WERI-Rb-1 (cell line): Measurements from ENCODE around the gene HIGD1B.

ENCODE experiments used
- DNase-seq: peaks from one replicate; pipeline ENCODE4 v3.0.0-alpha.2; 2020
- H3K27ac ChIP-seq: fragments of 250-450 bp; sonication (Bioruptor Pico); 2 replicates; pipeline ENCODE4 v1.5.1; 2020; ENCODE audit warnings: mild to moderate bottlenecking, moderate library complexity
- H3K27me3 ChIP-seq: fragments of 250-450 bp; sonication (Bioruptor Pico); 2 replicates; pipeline ENCODE4 v1.5.1; 2021; ENCODE audit warnings: mild to moderate bottlenecking, low read depth, moderate library complexity; ENCODE audit not compliant: insufficient read depth, severe bottlenecking
- H3K36me3 ChIP-seq: fragments of 250-450 bp; sonication (Bioruptor Pico); 2 replicates; pipeline ENCODE4 v1.5.1; 2020; ENCODE audit warnings: mild to moderate bottlenecking, moderate library complexity
- H3K4me3 ChIP-seq: 2 replicates; pipeline ENCODE4 v1.5.1; 2011; ENCODE audit warnings: low read depth, mild to moderate bottlenecking, control low read depth, low read length
- H3K9me3 ChIP-seq: fragments of 250-450 bp; sonication (Bioruptor Pico); 2 replicates; pipeline ENCODE4 v1.5.1; 2021; ENCODE audit warnings: mild to moderate bottlenecking, moderate library complexity; ENCODE audit not compliant: severe bottlenecking
- TF ChIP-seq, protein P1 (sequence below): IDR thresholded peaks from 2 replicates; pipeline ENCODE4 v1.5.1; 2011; ENCODE audit warnings: low read depth, mild to moderate bottlenecking, control low read depth, inconsistent platforms, low read length

The HIGD1B gene

DNA sequence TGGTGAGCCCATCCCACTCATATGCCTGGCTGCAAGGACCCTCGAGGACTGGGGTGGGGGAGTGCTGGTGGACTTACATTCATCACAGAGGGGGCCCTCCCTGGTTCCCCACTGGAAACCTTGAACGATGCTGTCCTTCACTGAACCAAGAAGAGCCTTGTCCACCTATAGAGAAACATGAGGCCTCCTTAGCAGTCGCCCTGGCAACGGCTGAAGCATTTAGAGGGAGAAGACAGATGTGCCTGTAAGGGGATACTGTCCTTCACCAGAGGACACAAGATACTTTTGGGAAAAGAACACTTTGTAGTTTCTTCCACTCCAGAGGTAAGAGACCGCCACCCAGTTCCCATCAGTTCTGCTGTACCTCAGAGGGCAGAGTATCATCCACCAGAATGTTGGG lies 6.5 kb downstream of the HIGD1B start:
- TF ChIP-seq, protein P1, sequence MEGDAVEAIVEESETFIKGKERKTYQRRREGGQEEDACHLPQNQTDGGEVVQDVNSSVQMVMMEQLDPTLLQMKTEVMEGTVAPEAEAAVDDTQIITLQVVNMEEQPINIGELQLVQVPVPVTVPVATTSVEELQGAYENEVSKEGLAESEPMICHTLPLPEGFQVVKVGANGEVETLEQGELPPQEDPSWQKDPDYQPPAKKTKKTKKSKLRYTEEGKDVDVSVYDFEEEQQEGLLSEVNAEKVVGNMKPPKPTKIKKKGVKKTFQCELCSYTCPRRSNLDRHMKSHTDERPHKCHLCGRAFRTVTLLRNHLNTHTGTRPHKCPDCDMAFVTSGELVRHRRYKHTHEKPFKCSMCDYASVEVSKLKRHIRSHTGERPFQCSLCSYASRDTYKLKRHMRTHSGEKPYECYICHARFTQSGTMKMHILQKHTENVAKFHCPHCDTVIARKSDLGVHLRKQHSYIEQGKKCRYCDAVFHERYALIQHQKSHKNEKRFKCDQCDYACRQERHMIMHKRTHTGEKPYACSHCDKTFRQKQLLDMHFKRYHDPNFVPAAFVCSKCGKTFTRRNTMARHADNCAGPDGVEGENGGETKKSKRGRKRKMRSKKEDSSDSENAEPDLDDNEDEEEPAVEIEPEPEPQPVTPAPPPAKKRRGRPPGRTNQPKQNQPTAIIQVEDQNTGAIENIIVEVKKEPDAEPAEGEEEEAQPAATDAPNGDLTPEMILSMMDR: no peak
- H3K27me3 ChIP-seq: no peaks in the 10 kb centered on the region
- H3K36me3 ChIP-seq: peaks cover 92% of the 10 kb centered on the region
- DNase-seq: no peak
- no peak overlapping the region for H3K4me3 ChIP-seq
- no peaks in the 10 kb centered on the region for H3K9me3 ChIP-seq
- no peak overlapping the region for H3K27ac ChIP-seq

DNA sequence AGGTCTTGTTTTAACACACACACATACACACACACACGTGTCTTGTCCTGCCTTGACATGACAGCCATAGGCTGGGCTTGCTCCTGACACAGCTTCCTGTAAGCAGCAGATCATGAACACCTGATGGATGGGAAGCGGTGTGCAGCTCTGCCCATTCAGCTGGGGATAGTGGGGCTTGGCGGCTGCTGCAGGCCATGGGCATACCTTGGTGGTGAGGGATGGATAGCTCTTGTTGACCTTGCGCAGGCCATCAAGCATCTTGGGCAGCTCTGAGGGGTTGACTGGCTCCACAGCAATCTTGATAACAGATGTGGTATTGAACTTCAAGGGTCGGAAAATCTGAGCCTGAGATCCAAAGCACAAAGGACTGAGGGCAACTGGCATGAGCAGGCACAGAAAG lies 12.0 kb downstream of the HIGD1B start:
- H3K9me3 ChIP-seq: no peaks in the 10 kb centered on the region
- H3K27ac ChIP-seq: no peak overlapping the region
- TF ChIP-seq, protein P1: no peak
- DNase-seq: no peak
- no peak overlapping the region for H3K4me3 ChIP-seq
- H3K36me3 ChIP-seq: peaks cover 92% of the 10 kb centered on the region
- H3K27me3 ChIP-seq: no peaks in the 10 kb centered on the region

DNA sequence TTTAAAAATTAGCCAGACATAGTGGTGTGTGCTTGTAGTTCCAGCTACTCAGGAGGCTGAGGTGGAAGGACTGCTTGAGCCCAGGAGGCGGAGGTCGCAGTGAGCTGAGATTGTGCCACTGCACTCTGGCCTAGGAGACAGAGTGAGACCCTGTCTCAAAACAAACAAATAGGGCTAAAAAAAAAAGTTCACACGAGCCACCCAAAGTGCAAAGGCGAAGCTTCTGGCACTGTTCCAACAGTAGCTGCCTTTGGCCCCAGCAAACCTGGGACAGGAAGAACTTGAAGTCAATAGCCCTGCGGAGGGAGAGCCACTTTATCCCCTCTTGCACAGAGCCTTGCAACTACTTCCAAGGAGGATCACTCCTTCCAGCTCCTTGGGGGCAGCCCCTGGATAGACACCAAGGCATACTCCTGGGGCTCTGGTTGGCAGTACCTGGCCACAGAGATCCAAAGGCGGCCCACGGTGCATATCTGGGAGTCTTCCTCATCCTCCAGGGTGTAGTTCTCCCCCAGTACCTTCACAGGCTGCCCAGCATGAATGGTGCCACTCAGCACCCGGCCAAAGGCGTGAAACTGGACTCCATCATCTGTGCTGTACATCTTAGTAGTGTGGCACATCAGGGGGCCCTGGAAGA lies 14.7 kb downstream of the HIGD1B start:
- no peak for DNase-seq
- Histone ChIP-seq H3K27ac (no peak overlapping the region), H3K27me3 (no peaks in the 10 kb centered on the region), H3K4me3 (no peak overlapping the region), H3K36me3 (peaks cover 85% of the 10 kb centered on the region), H3K9me3 (no peaks in the 10 kb centered on the region)
- TF ChIP-seq, protein P1: no peak

DNA sequence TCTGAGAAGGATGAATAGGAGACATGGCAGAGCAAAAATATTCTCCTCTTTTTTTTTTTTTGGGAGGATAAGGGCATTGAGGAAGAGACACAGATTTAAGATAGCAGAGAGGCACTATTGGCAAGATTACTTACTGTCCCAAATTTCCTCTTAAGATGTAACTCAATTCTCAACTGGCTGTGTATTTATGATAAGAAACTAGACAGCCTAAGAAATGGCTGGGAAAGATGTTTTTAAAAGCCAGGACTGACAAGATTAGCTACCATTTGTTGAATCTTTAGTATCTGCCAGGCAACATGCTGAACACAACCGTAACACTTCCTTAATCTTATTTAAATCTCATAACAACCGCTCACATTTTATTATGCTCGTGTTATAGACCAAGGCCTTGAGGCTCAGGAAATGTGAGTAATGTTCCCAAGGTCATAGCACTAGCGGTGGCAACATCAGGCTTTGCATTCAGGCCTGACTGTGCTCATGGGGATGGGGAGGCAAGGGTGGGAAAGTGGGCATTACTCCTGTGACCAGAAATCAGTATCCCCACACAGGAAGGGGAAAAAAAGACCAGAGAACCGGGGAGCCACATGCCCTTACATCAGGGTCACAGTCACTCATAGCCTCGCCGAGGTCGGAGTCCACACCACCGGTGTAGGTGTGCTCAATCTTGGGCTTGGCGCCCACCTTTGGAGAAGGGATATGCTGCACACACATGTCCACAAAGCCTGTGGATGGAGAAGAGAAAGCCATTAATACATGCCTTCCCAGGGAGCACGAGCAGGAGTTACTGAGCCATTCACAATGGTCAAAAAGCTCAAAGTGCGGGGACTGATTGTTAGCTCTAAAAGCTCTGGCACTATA lies 15.6 kb downstream of the HIGD1B start:
- Histone ChIP-seq H3K27me3 (no peaks in the 10 kb centered on the region), H3K27ac (no peak overlapping the region), H3K9me3 (no peaks in the 10 kb centered on the region), H3K36me3 (peaks cover 80% of the 10 kb centered on the region), H3K4me3 (no peak overlapping the region)
- no peak for DNase-seq
- TF ChIP-seq, protein P1: no peak

DNA sequence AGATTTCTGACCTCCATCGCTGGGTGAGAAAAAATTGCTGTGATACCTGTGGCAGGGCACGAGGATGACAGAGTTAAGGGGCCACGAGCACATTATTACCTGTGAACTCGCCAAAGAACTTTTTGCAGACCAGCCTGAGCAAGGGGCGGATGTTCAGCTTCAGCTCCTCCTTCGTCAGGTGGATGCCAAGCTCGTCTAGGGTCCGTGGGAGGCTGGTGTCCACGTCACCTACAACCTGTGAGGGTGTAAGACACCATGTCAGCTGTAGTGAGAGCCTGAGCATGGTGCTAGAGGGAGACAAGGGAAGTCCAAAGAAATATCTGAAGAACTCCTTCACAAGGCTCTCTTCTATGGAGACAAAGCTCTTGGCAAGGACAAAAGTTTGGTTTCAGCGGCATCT lies 17.1 kb downstream of the HIGD1B start:
- Histone ChIP-seq H3K9me3 (no peaks in the 10 kb centered on the region), H3K27me3 (no peaks in the 10 kb centered on the region), H3K27ac (no peak overlapping the region)

More for the DNA sequence above, 17.1 kb downstream of the HIGD1B start:
- no peak overlapping the region for H3K4me3 ChIP-seq
- peaks cover 80% of the 10 kb centered on the region for H3K36me3 ChIP-seq
- TF ChIP-seq, protein P1: no peak
- no peak for DNase-seq
